Breast epithelium (tissue), 4 donors: ENCODE measurements around the gene ATP9B. TPM values are rescaled to one million over a fixed set of nuclear protein-coding genes. Genes with fewer than 3 reads are reported as not detected.

Experiments used
- DNase-seq, 2 donors: peaks; one replicate each; pipeline ENCODE4 v3.0.0-alpha.2; 2019; ENCODE audit warnings: low spot score in 2 of 2
- H3K27ac ChIP-seq, 2 donors: fragments of 200-600 bp; sonication (generic) in 1 of 2; one replicate each; pipeline ENCODE4 v1.5.1; 2016 to 2019; ENCODE audit warnings: mild to moderate bottlenecking in 1 of 2
- H3K27me3 ChIP-seq, 2 donors: fragments of 200-600 bp; sonication (generic) in 1 of 2; one replicate each; pipeline versions ENCODE4 v1.5.1 to v1.6.0; 2017 to 2019; ENCODE audit warnings: control low read depth in 1 of 2, mild to moderate bottlenecking in 1 of 2
- H3K36me3 ChIP-seq: fragments of 200-600 bp; one replicate; pipeline ENCODE4 v1.5.1; 2019
- H3K4me1 ChIP-seq, 2 donors: fragments of 200-600 bp; sonication (generic); one replicate each; pipeline ENCODE4 v1.5.1; 2016 to 2019; ENCODE audit warnings: control low read depth in 1 of 2
- H3K4me3 ChIP-seq, 3 donors: fragments of 200-600 bp; sonication (generic); 1 replicate in 2 of 3; 2 replicates in 1 of 3; pipeline ENCODE4 v1.5.1; 2016 to 2019; ENCODE audit warnings: mild to moderate bottlenecking in 3 of 3, moderate library complexity in 2 of 3
- H3K9me3 ChIP-seq, 2 donors: fragments of 200-600 bp; sonication (generic) in 1 of 2; one replicate each; pipeline ENCODE4 v1.5.1; 2016 to 2019; ENCODE audit warnings: control low read depth in 1 of 2
- CTCF ChIP-seq, 3 donors: fragments of 450-650 bp; IDR thresholded peaks; one replicate each; pipeline ENCODE4 v1.5.1; 2016 to 2017; ENCODE audit warnings: antibody characterized with exemption in 3 of 3, mild to moderate bottlenecking in 3 of 3, moderate library complexity in 3 of 3
- POLR2A ChIP-seq: fragments of 450-650 bp; IDR thresholded peaks from one replicate; pipeline ENCODE4 v1.6.1; 2016; ENCODE audit warnings: antibody characterized with exemption, mild to moderate bottlenecking, moderate library complexity
- POLR2AphosphoS5 ChIP-seq, 3 donors: sonication (generic); formaldehyde crosslinking; IDR thresholded peaks; one replicate each; pipeline ENCODE4 v1.6.1; 2017; ENCODE audit warnings: antibody characterized with exemption in 3 of 3
- intact Hi-C: fragments of 100-400 bp; cut with DNase I; formaldehyde crosslinking; loops from one replicate; pipeline ENCODE4 v1.15.1; 2023; ENCODE audit warnings: low total_unique reads
- total RNA-seq, 3 donors: library from RNA; depleted of rRNA; stranded (reverse); fragments of >200 nt; gene quantifications; one replicate each; pipeline ENCODE4 v1.1.0, GENCODE V29; 2016

The ATP9B gene
- total RNA-seq, 3 donors from 2014 or later, result 42.1 to 55.9 (median 54.4) TPM

GRCh38 chr18:79409313-79409712, 340.1 kb downstream of the ATP9B start:
- H3K27me3 ChIP-seq, result no peaks in the 10 kb centered on the region
- H3K27ac ChIP-seq, result no peak overlapping the region
- intact Hi-C loops, result loop anchor here (10.0 kb wide), 2 partner anchors 65 to 115 kb away; no protein-coding TSS in a partner anchor
- H3K4me1 ChIP-seq, result no peaks in the 10 kb centered on the region
- DNase-seq, result no peak
- no peak overlapping the region for H3K4me3 ChIP-seq
- H3K9me3 ChIP-seq, result no peaks in the 10 kb centered on the region
- H3K36me3 ChIP-seq, result no peaks in the 10 kb centered on the region
- TF ChIP-seq CTCF (IDR thresholded peaks at IDR 0.05) (no peak), POLR2AphosphoS5 (IDR thresholded peaks at IDR 0.05) (no peak), POLR2A (no peak)

- no peak for DNase-seq
- H3K27ac ChIP-seq, result no peak overlapping the region
- TF ChIP-seq POLR2A, result no peak
- no peak for TF ChIP-seq CTCF (IDR thresholded peaks at IDR 0.05)
- no peak for TF ChIP-seq POLR2AphosphoS5 (IDR thresholded peaks at IDR 0.05)
- H3K4me1 ChIP-seq, result no peaks in the 10 kb centered on the region
- no peaks in the 10 kb centered on the region for H3K9me3 ChIP-seq
- intact Hi-C loops, result no loop called here
- no peaks in the 10 kb centered on the region for H3K27me3 ChIP-seq
- no peak overlapping the region for H3K4me3 ChIP-seq
- no peaks in the 10 kb centered on the region for H3K36me3 ChIP-seq
These were observed 341.0 kb downstream of the ATP9B start for GRCh38 chr18:79410171-79410641.

- no peaks in the 10 kb centered on the region for H3K9me3 ChIP-seq
- intact Hi-C loops, result no loop called here
- no peak for DNase-seq
- H3K4me1 ChIP-seq, result no peaks in the 10 kb centered on the region
- TF ChIP-seq POLR2AphosphoS5 (IDR thresholded peaks at IDR 0.05) (no peak), CTCF (IDR thresholded peaks at IDR 0.05) (no peak), POLR2A (no peak)
- no peaks in the 10 kb centered on the region for H3K27me3 ChIP-seq
- H3K4me3 ChIP-seq, result no peak overlapping the region
- no peak overlapping the region for H3K27ac ChIP-seq
- no peaks in the 10 kb centered on the region for H3K36me3 ChIP-seq
These were observed 341.8 kb downstream of the ATP9B start for GRCh38 chr18:79410731-79411613.

GRCh38 chr18:79411614-79412526, 342.7 kb downstream of the ATP9B start:
- H3K4me3 ChIP-seq, result no peak overlapping the region
- no peaks in the 10 kb centered on the region for H3K4me1 ChIP-seq
- intact Hi-C loops, result no loop called here
- no peak for DNase-seq
- no peaks in the 10 kb centered on the region for H3K27me3 ChIP-seq
- no peaks in the 10 kb centered on the region for H3K36me3 ChIP-seq
- TF ChIP-seq POLR2A (no peak), CTCF (IDR thresholded peaks at IDR 0.05) (no peak), POLR2AphosphoS5 (IDR thresholded peaks at IDR 0.05) (no peak)
- no peak overlapping the region for H3K27ac ChIP-seq
- H3K9me3 ChIP-seq, result no peaks in the 10 kb centered on the region
